Tibial nerve (tissue), 3 donors: ENCODE measurements around the gene BET1L.

Experiments
- CTCF ChIP-seq, 5 experiments: fragments of 200-600 bp in 3 of 5; fragments of 450-650 bp in 2 of 5; sonication (generic) in 3 of 5; IDR thresholded peaks; one replicate each; pipeline ENCODE4 v1.5.1; 2016 to 2019; ENCODE audit warnings: antibody characterized with exemption in 5 of 5, mild to moderate bottlenecking in 3 of 5, moderate library complexity in 2 of 5
- POLR2A ChIP-seq, 2 donors: fragments of 450-650 bp; IDR thresholded peaks; one replicate each; pipeline ENCODE4 v1.6.1; 2017; ENCODE audit warnings: antibody characterized with exemption in 2 of 2, mild to moderate bottlenecking in 2 of 2, moderate library complexity in 2 of 2

GRCh38 chr11:217704-218103 lies 10.5 kb upstream of the BET1L start:
- TF ChIP-seq POLR2A (IDR thresholded peaks at IDR 0.05) (no peak), CTCF (IDR thresholded peaks at IDR 0.05) (no peak)
